Measurements from ENCODE around the gene PINK1. TPM values are rescaled to one million over a fixed set of nuclear protein-coding genes. Genes with fewer than 3 reads are reported as not detected.
"Not testable (repeated sequence)": the region's sequence is repeated elsewhere in the genome, so short reads cannot be mapped to it uniquely, and the experiment has no call there.

The PINK1 gene
- total RNA-seq, 1 donor = 79.3 TPM

GRCh38 chr1:20670936-20671335, 37.7 kb downstream of the PINK1 start:
- Histone ChIP-seq H4K20me1 (ENCODE audit: insufficient read depth, low read length) (no peaks in the 10 kb centered on the region), H3K4me3 (ENCODE audit: insufficient read depth, low read length) (no peak overlapping the region), H3K9me3 (ENCODE audit: low read depth, low read length) (no peaks in the 10 kb centered on the region), H2AFZ (ENCODE audit: low read length) (no peak overlapping the region), H3K27me3 (ENCODE audit: insufficient read depth, low read length) (no peaks in the 10 kb centered on the region), H3K36me3 (ENCODE audit: insufficient read depth, low read length) (no peaks in the 10 kb centered on the region), H3K4me2 (ENCODE audit: insufficient read depth, low read length) (no peak overlapping the region), H3K79me2 (ENCODE audit: insufficient read depth, low read length) (no peaks in the 10 kb centered on the region), H3K4me1 (ENCODE audit: insufficient read depth, low read length) (no peaks in the 10 kb centered on the region), H3K27ac (ENCODE audit: low read depth, low read length) (no peak overlapping the region)
- DNase-seq (ENCODE audit: insufficient read length, low spot score, missing footprints) = no peak
- TF ChIP-seq CTCF (IDR thresholded peaks at IDR 0.05; ENCODE audit: extremely low read depth, low read depth, low read length) = no peak

- TF ChIP-seq CTCF (IDR thresholded peaks at IDR 0.05; ENCODE audit: extremely low read depth, low read depth, low read length) = no peak
- DNase-seq (ENCODE audit: insufficient read length, low spot score, missing footprints) = no peak
- Histone ChIP-seq H3K4me2 (ENCODE audit: insufficient read depth, low read length) (no peak overlapping the region), H3K4me1 (ENCODE audit: insufficient read depth, low read length) (no peaks in the 10 kb centered on the region), H3K4me3 (ENCODE audit: insufficient read depth, low read length) (no peak overlapping the region), H3K79me2 (ENCODE audit: insufficient read depth, low read length) (no peaks in the 10 kb centered on the region), H2AFZ (ENCODE audit: low read length) (no peak overlapping the region), H4K20me1 (ENCODE audit: insufficient read depth, low read length) (no peaks in the 10 kb centered on the region), H3K9me3 (ENCODE audit: low read depth, low read length) (no peaks in the 10 kb centered on the region), H3K36me3 (ENCODE audit: insufficient read depth, low read length) (no peaks in the 10 kb centered on the region), H3K27me3 (ENCODE audit: insufficient read depth, low read length) (no peaks in the 10 kb centered on the region), H3K27ac (ENCODE audit: low read depth, low read length) (no peak overlapping the region)
Observed at GRCh38 chr1:20672265-20672632, 39.0 kb downstream of the PINK1 start.

- H4K20me1 ChIP-seq (ENCODE audit: insufficient read depth, low read length); H3K4me1 ChIP-seq (ENCODE audit: insufficient read depth, low read length); H3K9me3 ChIP-seq (ENCODE audit: low read depth, low read length); H2AFZ ChIP-seq (ENCODE audit: low read length); H3K27me3 ChIP-seq (ENCODE audit: insufficient read depth, low read length); H3K4me2 ChIP-seq (ENCODE audit: insufficient read depth, low read length); H3K27ac ChIP-seq (ENCODE audit: low read depth, low read length); DNase-seq (ENCODE audit: insufficient read length, low spot score, missing footprints); H3K4me3 ChIP-seq (ENCODE audit: insufficient read depth, low read length); H3K79me2 ChIP-seq (ENCODE audit: insufficient read depth, low read length); H3K36me3 ChIP-seq (ENCODE audit: insufficient read depth, low read length): not testable (repeated sequence)
Observed at GRCh38 chr1:20673626-20674025, 40.4 kb downstream of the PINK1 start.

- no peak overlapping the region for H3K27ac ChIP-seq (ENCODE audit: low read depth, low read length)
- no peaks in the 10 kb centered on the region for H4K20me1 ChIP-seq (ENCODE audit: insufficient read depth, low read length)
- H3K9me3 ChIP-seq (ENCODE audit: low read depth, low read length) = no peaks in the 10 kb centered on the region
- no peak overlapping the region for H2AFZ ChIP-seq (ENCODE audit: low read length)
- H3K4me3 ChIP-seq (ENCODE audit: insufficient read depth, low read length) = no peak overlapping the region
- no peaks in the 10 kb centered on the region for H3K36me3 ChIP-seq (ENCODE audit: insufficient read depth, low read length)
- H3K4me1 ChIP-seq (ENCODE audit: insufficient read depth, low read length) = no peaks in the 10 kb centered on the region
- no peak overlapping the region for H3K4me2 ChIP-seq (ENCODE audit: insufficient read depth, low read length)
- TF ChIP-seq CTCF (IDR thresholded peaks at IDR 0.05; ENCODE audit: extremely low read depth, low read depth, low read length) = no peak
- no peaks in the 10 kb centered on the region for H3K27me3 ChIP-seq (ENCODE audit: insufficient read depth, low read length)
- DNase-seq (ENCODE audit: insufficient read length, low spot score, missing footprints) = peak; percentile 10
- H3K79me2 ChIP-seq (ENCODE audit: insufficient read depth, low read length) = no peaks in the 10 kb centered on the region
Observed at GRCh38 chr1:20678599-20678998, 45.3 kb downstream of the PINK1 start.

GRCh38 chr1:20680269-20680668, 47.0 kb downstream of the PINK1 start:
- Histone ChIP-seq H4K20me1 (ENCODE audit: insufficient read depth, low read length) (no peaks in the 10 kb centered on the region), H3K4me3 (ENCODE audit: insufficient read depth, low read length) (no peak overlapping the region), H3K4me2 (ENCODE audit: insufficient read depth, low read length) (no peak overlapping the region), H3K27me3 (ENCODE audit: insufficient read depth, low read length) (no peaks in the 10 kb centered on the region), H3K9me3 (ENCODE audit: low read depth, low read length) (no peaks in the 10 kb centered on the region), H2AFZ (ENCODE audit: low read length) (no peak overlapping the region), H3K79me2 (ENCODE audit: insufficient read depth, low read length) (no peaks in the 10 kb centered on the region), H3K36me3 (ENCODE audit: insufficient read depth, low read length) (no peaks in the 10 kb centered on the region), H3K4me1 (ENCODE audit: insufficient read depth, low read length) (no peaks in the 10 kb centered on the region), H3K27ac (ENCODE audit: low read depth, low read length) (no peak overlapping the region)
- TF ChIP-seq CTCF (IDR thresholded peaks at IDR 0.05; ENCODE audit: extremely low read depth, low read depth, low read length) = no peak
- DNase-seq (ENCODE audit: insufficient read length, low spot score, missing footprints) = no peak

Data from osteoblast (primary cell).